SHP77 treated with DMSO at 0.1 percent for 48 hours (cell line): ENCODE data around the gene KCNG3.
"Not testable (repeated sequence)": the region's sequence is repeated elsewhere in the genome, so short reads cannot be mapped to it uniquely, and the experiment has no call there.

ENCODE experiments used
- DNase-seq: peaks from one replicate; lab custom pipeline; 2025; lab: John Stamatoyannopoulos, UW

Gene KCNG3

GRCh38 chr2:42429352-42429751 lies 64.4 kb downstream of the KCNG3 start:
- DNase-seq: no peak

DNA sequence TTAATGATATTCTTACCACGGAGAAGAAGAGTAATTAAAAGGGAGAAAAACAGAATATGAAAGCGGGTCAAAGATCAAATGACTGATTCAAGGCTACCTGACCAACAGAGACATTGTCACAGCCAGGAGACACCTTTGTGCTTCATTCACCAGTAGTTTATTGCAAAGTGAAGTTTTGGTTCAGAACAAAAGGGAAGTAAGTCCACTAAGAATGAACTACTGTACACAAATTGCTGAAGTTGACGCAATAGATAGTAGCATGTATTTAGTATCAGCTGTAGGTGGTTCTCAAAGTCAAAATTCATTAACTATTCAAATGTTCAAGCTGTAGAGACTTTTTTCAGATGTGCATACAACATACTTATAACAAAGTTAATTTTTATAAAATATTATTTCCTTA lies 68.1 kb downstream of the KCNG3 start:
- no peak for DNase-seq

- no peak for DNase-seq
Observed at GRCh38 chr2:42424033-42424432, 69.7 kb downstream of the KCNG3 start.

DNA sequence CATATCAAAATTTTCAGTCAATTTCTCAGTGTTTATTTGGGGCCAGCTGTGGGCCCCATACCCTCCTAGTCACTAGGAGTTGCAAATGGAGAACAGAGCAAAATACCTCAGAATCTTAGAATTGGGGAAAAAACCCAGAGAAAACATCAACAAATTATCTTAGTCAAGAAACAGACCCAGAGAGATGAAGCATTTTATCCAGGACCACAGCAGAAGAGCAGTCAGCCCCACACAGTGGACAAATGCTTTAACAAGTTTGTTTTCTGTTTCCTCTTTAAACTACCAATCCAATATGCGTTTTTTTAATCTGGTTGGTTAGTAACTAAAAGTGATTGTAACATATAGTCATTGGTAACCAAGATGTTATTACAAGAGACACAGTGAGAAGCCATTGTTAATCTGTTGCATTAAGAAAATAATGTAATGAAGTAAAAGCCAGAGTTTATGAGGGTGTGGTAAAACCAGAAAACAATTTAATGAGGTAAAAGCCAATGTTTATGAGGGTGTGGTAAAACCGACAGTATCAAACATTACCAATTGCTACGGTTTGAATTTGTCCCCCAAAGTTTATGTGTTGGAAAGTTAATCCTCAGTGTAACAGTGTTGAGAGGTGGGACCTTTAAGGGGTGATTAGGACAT lies 72.1 kb downstream of the KCNG3 start:
- DNase-seq: no peak

GRCh38 chr2:42421157-42421485 lies 72.7 kb downstream of the KCNG3 start:
- no peak for DNase-seq

- DNase-seq: no peak
Observed at GRCh38 chr2:42414648-42415047, 79.1 kb downstream of the KCNG3 start.

- no peak for DNase-seq
Observed at GRCh38 chr2:42414158-42414557, 79.6 kb downstream of the KCNG3 start.

DNA sequence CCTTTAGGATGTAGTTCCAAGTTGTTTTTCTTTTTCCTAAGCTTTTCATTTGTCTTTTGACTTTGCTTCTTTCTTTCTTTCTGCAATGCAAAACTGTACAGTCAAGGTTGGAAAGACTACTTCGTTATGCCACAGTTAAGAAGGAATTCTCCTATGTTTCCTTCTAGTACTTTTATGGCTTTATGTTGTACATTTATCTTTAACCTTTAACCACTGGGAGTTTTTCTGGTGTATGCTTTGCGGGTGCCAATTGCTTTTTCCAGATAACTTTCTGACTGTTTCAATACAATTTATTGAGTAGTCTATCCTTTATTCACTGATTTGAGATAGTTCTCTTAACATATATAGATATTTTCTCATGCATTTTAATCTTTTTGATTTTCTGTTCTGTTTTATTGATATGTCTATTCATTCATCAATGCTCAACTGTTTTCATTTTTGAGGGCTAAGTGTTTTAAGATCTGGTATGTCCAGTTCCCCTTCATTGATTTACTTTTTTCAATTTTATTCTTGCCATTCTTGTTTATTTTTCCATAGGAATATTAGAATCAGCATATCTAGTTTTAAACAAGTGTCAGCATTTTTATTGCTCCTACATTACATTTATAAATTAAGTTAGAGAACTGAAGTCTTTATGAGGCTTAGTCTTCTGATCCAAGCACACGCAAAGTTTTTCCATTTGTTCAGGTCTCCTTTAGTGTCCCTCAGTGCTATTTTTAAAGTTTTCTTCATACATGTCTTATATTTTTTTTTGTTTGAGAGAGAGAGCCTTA lies 82.9 kb downstream of the KCNG3 start:
- no peak for DNase-seq

GRCh38 chr2:42408009-42408408 lies 85.8 kb downstream of the KCNG3 start:
- no peak for DNase-seq

DNA sequence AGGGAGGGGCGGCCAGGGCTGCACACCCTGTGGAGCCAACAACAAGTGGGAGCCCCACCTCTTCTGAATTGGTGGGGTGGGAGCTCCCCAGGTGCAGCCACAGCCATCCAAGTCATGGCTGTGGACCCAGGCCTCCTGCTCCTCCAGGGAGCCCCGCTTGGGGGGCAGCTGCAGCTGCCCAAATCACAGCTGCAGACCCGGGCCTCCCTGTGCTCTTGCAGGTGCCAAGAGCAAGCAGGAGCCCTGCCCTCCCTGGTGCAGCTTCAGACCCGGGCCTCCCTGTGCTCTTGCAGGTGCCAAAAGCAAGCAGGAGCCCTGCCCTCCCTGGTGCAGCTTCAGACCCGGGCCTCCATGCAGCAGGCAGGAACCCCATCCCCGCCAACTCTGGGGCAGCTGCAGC lies 86.3 kb downstream of the KCNG3 start:
- no peak for DNase-seq

DNA sequence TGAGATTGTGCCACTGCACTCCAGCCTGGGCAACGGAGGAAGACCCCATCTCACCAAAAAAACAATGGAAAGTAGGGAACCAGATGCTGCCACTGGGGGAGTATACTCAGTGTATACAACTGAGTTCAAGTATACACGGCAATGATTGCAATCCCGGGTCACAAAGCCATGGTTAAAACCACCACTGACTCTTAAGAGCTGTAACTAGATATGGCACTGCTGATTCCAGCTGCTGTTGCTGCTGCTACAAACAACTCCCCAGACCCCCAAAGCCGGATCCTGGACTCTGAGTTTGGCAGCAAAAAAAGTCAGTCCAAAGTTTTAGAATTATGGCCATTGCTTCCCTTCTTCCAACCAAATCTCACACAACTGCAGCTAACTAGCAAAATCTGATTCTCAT lies 89.1 kb downstream of the KCNG3 start:
- DNase-seq: no peak

DNA sequence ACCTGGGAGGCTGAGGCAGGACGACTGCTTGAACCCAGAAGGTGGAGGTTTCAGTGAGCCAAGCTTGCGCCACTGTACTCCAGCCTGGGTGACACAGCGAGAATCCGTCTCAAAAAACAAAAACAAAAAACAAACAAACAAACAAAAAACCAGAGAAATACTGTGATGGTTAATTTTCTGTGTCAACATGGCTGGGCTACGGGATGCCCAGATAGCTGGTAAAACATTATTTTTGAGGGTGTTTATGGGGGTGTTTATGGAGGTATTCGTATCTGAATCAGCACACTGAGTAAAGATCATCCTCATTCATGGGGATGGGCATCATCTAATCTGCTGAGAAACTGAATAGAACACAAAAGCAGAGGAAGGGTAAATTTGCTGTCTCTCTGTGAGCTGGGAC lies 92.0 kb downstream of the KCNG3 start:
- no peak for DNase-seq

- DNase-seq: not testable (repeated sequence)
Observed at GRCh38 chr2:42398052-42398451, 95.7 kb downstream of the KCNG3 start.

DNA sequence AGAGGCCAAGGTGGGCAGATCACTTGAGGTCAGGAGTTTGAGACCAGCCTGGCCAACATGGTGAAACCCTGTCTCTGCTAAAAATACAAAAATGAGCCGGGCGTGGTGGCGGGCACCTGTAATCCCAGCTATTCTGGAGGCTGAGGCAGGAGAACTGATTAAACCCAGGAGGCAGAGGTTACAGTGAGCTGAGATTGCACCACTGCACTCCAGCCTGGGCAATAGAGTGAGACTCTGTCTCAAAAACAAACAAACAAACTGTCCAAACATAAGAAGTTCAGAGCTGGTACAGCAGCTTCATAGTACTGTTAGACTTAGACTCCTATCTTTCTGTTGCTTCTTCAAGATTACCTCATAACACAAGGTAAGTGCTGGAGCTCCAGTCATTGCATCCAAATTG lies 100.5 kb downstream of the KCNG3 start:
- not testable (repeated sequence) for DNase-seq

- DNase-seq: no peak
Observed at GRCh38 chr2:42392191-42392590, 101.6 kb downstream of the KCNG3 start.
